Activated naive CD4-positive, alpha-beta T cell treated with anti-CD3 and anti-CD28 coated beads, Interleukin-2, amount 50 U/mL, for 24 hours (primary cell): Measurements from ENCODE around the gene ASTL.

ENCODE experiments used
- H3K27ac Mint-ChIP-seq: one replicate; pipeline ENCODE4 v1.8.0; 2021; ENCODE audit warnings: mild to moderate bottlenecking, mixed read lengths
- H3K27me3 Mint-ChIP-seq: one replicate; pipeline ENCODE4 v1.8.0; 2021; ENCODE audit warnings: mixed read lengths
- H3K36me3 Mint-ChIP-seq: one replicate; pipeline ENCODE4 v1.8.0; 2021; ENCODE audit warnings: mixed read lengths
- H3K4me1 Mint-ChIP-seq: one replicate; pipeline ENCODE4 v1.8.0; 2021; ENCODE audit warnings: mixed read lengths
- H3K4me3 Mint-ChIP-seq: one replicate; pipeline ENCODE4 v1.8.0; 2021; ENCODE audit warnings: mild to moderate bottlenecking, mixed read lengths
- H3K9me3 Mint-ChIP-seq: one replicate; pipeline ENCODE4 v1.8.0; 2021; ENCODE audit warnings: mixed read lengths

Gene ASTL

GRCh38 chr2:96106991-96107707 is 31.2 kb downstream of the ASTL start:
- H3K4me3 Mint-ChIP-seq, result no peak overlapping the region
- no peak overlapping the region for H3K27ac Mint-ChIP-seq
- H3K27me3 Mint-ChIP-seq, result no peaks in the 10 kb centered on the region
- no peaks in the 10 kb centered on the region for H3K4me1 Mint-ChIP-seq
- peaks cover 1% of the 10 kb centered on the region for H3K36me3 Mint-ChIP-seq
- H3K9me3 Mint-ChIP-seq, result no peaks in the 10 kb centered on the region

- Mint-ChIP-seq H3K9me3 (no peaks in the 10 kb centered on the region), H3K4me3 (no peak overlapping the region), H3K4me1 (no peaks in the 10 kb centered on the region), H3K36me3 (peaks cover 1% of the 10 kb centered on the region), H3K27me3 (no peaks in the 10 kb centered on the region), H3K27ac (no peak overlapping the region)
These were observed 32.1 kb downstream of the ASTL start for GRCh38 chr2:96105994-96106715.

- no peak overlapping the region for H3K4me3 Mint-ChIP-seq
- no peak overlapping the region for H3K27ac Mint-ChIP-seq
- H3K9me3 Mint-ChIP-seq, result no peaks in the 10 kb centered on the region
- H3K27me3 Mint-ChIP-seq, result no peaks in the 10 kb centered on the region
- no peaks in the 10 kb centered on the region for H3K4me1 Mint-ChIP-seq
- peaks cover 1% of the 10 kb centered on the region for H3K36me3 Mint-ChIP-seq
These were observed 33.0 kb downstream of the ASTL start for GRCh38 chr2:96105152-96105915.

GRCh38 chr2:96104487-96104861 is 33.8 kb downstream of the ASTL start:
- Mint-ChIP-seq H3K4me1 (no peaks in the 10 kb centered on the region), H3K27ac (no peak overlapping the region), H3K9me3 (no peaks in the 10 kb centered on the region), H3K27me3 (no peaks in the 10 kb centered on the region), H3K36me3 (peaks cover 1% of the 10 kb centered on the region), H3K4me3 (no peak overlapping the region)

- no peak overlapping the region for H3K4me3 Mint-ChIP-seq
- H3K4me1 Mint-ChIP-seq, result no peaks in the 10 kb centered on the region
- H3K9me3 Mint-ChIP-seq, result no peaks in the 10 kb centered on the region
- H3K27ac Mint-ChIP-seq, result no peak overlapping the region
- H3K36me3 Mint-ChIP-seq, result peaks cover 1% of the 10 kb centered on the region
- no peaks in the 10 kb centered on the region for H3K27me3 Mint-ChIP-seq
These were observed 34.4 kb downstream of the ASTL start for GRCh38 chr2:96103761-96104486.

GRCh38 chr2:96103187-96103601 is 35.1 kb downstream of the ASTL start:
- H3K27me3 Mint-ChIP-seq, result no peaks in the 10 kb centered on the region
- peaks cover 1% of the 10 kb centered on the region for H3K36me3 Mint-ChIP-seq
- no peaks in the 10 kb centered on the region for H3K9me3 Mint-ChIP-seq
- H3K4me3 Mint-ChIP-seq, result no peak overlapping the region
- no peak overlapping the region for H3K27ac Mint-ChIP-seq
- H3K4me1 Mint-ChIP-seq, result no peaks in the 10 kb centered on the region

GRCh38 chr2:96102596-96103186 is 35.6 kb downstream of the ASTL start:
- no peaks in the 10 kb centered on the region for H3K27me3 Mint-ChIP-seq
- no peak overlapping the region for H3K4me3 Mint-ChIP-seq
- peaks cover 1% of the 10 kb centered on the region for H3K36me3 Mint-ChIP-seq
- no peaks in the 10 kb centered on the region for H3K9me3 Mint-ChIP-seq
- no peaks in the 10 kb centered on the region for H3K4me1 Mint-ChIP-seq
- no peak overlapping the region for H3K27ac Mint-ChIP-seq

GRCh38 chr2:96100893-96101304 is 37.4 kb downstream of the ASTL start:
- H3K27me3 Mint-ChIP-seq, result no peaks in the 10 kb centered on the region
- no peak overlapping the region for H3K4me3 Mint-ChIP-seq
- H3K9me3 Mint-ChIP-seq, result no peaks in the 10 kb centered on the region
- peaks cover 1% of the 10 kb centered on the region for H3K36me3 Mint-ChIP-seq
- no peaks in the 10 kb centered on the region for H3K4me1 Mint-ChIP-seq
- H3K27ac Mint-ChIP-seq, result no peak overlapping the region

GRCh38 chr2:96099861-96100798 is 38.2 kb downstream of the ASTL start:
- no peaks in the 10 kb centered on the region for H3K4me1 Mint-ChIP-seq
- H3K27ac Mint-ChIP-seq, result no peak overlapping the region
- no peaks in the 10 kb centered on the region for H3K9me3 Mint-ChIP-seq
- H3K27me3 Mint-ChIP-seq, result no peaks in the 10 kb centered on the region
- H3K4me3 Mint-ChIP-seq, result no peak overlapping the region
- H3K36me3 Mint-ChIP-seq, result peaks cover 1% of the 10 kb centered on the region

GRCh38 chr2:96098900-96099590 is 39.3 kb downstream of the ASTL start:
- no peak overlapping the region for H3K27ac Mint-ChIP-seq

GRCh38 chr2:96097951-96098823 is 40.1 kb downstream of the ASTL start:
- no peak overlapping the region for H3K4me3 Mint-ChIP-seq
- no peaks in the 10 kb centered on the region for H3K4me1 Mint-ChIP-seq
- H3K27ac Mint-ChIP-seq, result no peak overlapping the region
- H3K36me3 Mint-ChIP-seq, result no peaks in the 10 kb centered on the region
- no peaks in the 10 kb centered on the region for H3K27me3 Mint-ChIP-seq
- no peaks in the 10 kb centered on the region for H3K9me3 Mint-ChIP-seq

More at GRCh38 chr2:96098900-96099590, 39.3 kb downstream of the ASTL start:
- H3K9me3 Mint-ChIP-seq, result no peaks in the 10 kb centered on the region
- no peaks in the 10 kb centered on the region for H3K36me3 Mint-ChIP-seq
- H3K27me3 Mint-ChIP-seq, result no peaks in the 10 kb centered on the region
- no peak overlapping the region for H3K4me3 Mint-ChIP-seq
- H3K4me1 Mint-ChIP-seq, result no peaks in the 10 kb centered on the region

- H3K9me3 Mint-ChIP-seq, result no peaks in the 10 kb centered on the region
- H3K27ac Mint-ChIP-seq, result no peak overlapping the region
- no peaks in the 10 kb centered on the region for H3K27me3 Mint-ChIP-seq
- H3K36me3 Mint-ChIP-seq, result no peaks in the 10 kb centered on the region
- H3K4me3 Mint-ChIP-seq, result no peak overlapping the region
- no peaks in the 10 kb centered on the region for H3K4me1 Mint-ChIP-seq
These were observed 40.9 kb downstream of the ASTL start for GRCh38 chr2:96097441-96097840.

GRCh38 chr2:96095116-96095636 is 43.1 kb downstream of the ASTL start:
- H3K36me3 Mint-ChIP-seq, result no peaks in the 10 kb centered on the region
- H3K27me3 Mint-ChIP-seq, result no peaks in the 10 kb centered on the region
- H3K9me3 Mint-ChIP-seq, result no peaks in the 10 kb centered on the region
- no peaks in the 10 kb centered on the region for H3K4me1 Mint-ChIP-seq
- H3K4me3 Mint-ChIP-seq, result no peak overlapping the region
- no peak overlapping the region for H3K27ac Mint-ChIP-seq
